ENCODE results near the gene OR4K1.

- TF ChIP-seq EGR1 (IDR thresholded peaks at IDR 0.05; ENCODE audit: low read depth in 2 of 2), result no peak
- no peak for TF ChIP-seq HNF4A (conservative IDR thresholded peaks at IDR 0.05)
- TF ChIP-seq, protein P1, sequence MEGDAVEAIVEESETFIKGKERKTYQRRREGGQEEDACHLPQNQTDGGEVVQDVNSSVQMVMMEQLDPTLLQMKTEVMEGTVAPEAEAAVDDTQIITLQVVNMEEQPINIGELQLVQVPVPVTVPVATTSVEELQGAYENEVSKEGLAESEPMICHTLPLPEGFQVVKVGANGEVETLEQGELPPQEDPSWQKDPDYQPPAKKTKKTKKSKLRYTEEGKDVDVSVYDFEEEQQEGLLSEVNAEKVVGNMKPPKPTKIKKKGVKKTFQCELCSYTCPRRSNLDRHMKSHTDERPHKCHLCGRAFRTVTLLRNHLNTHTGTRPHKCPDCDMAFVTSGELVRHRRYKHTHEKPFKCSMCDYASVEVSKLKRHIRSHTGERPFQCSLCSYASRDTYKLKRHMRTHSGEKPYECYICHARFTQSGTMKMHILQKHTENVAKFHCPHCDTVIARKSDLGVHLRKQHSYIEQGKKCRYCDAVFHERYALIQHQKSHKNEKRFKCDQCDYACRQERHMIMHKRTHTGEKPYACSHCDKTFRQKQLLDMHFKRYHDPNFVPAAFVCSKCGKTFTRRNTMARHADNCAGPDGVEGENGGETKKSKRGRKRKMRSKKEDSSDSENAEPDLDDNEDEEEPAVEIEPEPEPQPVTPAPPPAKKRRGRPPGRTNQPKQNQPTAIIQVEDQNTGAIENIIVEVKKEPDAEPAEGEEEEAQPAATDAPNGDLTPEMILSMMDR (IDR thresholded peaks at IDR 0.05; ENCODE audit: low read depth, low read length, missing input control), result no peak
- TF ChIP-seq JUND (IDR thresholded peaks at IDR 0.05), result no peak
- TF ChIP-seq YY1 (IDR thresholded peaks at IDR 0.05), result no peak
These were observed 19.6 kb upstream of the OR4K1 start for GRCh38 chr14:19911114-19911513.
